A549 treated with ZK216348 at 1 μM for 4 hours (cell line): ENCODE data around the gene SNX24. TPM values are rescaled to one million over a fixed set of nuclear protein-coding genes. Genes with fewer than 3 reads are reported as not detected.

Experiments
- total RNA-seq: library from RNA; stranded (reverse); fragments of 200-300 nt; extraction: Qiagen RNA extraction; gene quantifications from 5 replicates; pipeline ENCODE4 v1.2.3, GENCODE V29; 2022; ENCODE audit warnings: low read depth

The SNX24 gene, protein sequence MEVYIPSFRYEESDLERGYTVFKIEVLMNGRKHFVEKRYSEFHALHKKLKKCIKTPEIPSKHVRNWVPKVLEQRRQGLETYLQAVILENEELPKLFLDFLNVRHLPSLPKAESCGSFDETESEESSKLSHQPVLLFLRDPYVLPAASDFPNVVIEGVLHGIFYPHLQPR
- total RNA-seq = 21.3 to 30.5 TPM (median 21.4 TPM) in 5 replicates

DNA sequence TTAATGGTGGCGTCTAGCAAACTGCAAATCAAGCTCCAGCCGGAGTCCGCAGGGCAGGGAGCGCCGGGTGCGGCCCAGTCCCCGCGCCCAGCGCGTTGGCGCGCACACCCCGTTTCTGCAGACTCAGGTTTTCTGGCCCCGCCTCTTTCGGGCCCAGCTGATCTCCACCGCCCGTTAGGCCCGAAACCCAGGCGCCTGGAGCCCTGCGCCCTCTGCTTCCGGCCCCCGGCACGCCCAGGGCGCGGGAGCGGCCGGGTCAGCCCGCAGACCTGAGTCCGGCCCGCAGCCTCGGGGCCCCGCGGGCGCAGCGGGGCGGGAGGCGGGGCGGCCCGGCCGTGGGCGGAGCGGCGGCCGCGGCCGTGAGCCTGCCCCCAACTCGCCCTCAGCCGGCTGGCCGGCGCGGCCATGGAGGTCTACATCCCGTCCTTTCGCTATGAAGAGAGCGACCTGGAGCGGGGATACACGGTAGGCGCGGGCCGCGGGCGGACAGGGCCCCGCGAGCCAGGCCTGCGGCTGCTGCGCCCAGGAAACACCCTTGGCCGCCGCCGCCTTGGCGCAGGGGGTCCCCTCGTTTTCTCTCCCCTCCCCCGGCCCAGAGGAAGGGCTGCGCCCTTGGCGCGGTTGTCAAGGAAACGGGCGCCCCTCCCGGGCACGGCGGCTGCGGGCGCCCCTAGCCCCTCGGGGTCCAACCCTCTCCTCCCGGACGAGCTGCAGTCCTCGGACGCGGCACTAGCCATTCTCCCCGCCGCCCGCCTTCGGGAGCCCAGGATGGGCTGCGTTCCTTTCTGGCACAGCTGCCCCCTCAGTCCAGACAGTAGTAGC, at the start of gene SNX24:
SNX24 (plus strand) TSS at position 385 of the 822 bp plus-strand sequence; CDS start at position 406, 21 bp downstream.

DNA sequence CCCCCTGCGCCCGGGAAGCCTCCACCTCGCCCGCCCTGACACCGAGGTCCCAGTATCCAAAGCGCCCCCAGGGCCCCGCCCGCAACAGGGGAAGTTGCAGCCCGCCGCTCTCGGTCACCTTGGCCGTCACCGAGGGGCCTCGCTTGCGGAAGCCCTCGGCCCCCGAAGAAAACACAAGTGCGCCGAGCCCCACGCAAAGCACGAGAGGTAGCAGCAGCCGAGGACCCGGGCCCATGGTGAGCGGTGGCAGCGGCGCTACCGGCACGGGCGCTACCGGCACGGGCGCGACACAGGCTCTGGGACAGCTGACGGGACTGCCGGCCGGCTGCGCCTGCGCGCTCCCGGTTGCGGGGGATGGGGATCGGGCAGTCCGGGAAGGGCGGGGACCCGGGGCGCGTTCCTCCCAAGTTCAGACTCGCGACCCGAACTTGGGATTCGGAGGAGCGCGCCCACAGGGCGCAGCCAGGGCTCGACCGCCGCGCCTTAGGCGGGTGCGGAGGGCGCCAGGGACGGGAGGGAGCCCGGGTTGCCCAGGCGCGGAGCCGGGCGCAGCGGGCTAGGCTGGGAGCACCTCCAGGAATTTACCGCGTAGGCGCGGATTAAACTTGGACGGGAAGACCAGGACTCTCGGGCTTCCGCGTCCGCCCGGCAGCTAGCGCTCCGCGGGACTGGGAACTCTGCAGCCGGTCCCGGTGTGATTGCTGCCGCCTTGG, 191.1 kb downstream of the SNX24 start, which contains the start of gene PPIC:
PPIC (minus strand) TSS at position 335 of the 713 bp plus-strand sequence; CDS start at position 235, 100 bp downstream.

Other genes with a start within 250 kb of the SNX24 start
- 35.4 to 63.9 TPM (median 37.5 TPM) in 5 replicates for gene SNX2, start 70.5 kb upstream of the SNX24 start, total RNA-seq
- 14.9 to 20.3 TPM (median 17.7 TPM) in 5 replicates for gene PPIC, start 191.1 kb downstream of the SNX24 start, total RNA-seq
- 0.06 to 0.41 TPM (median 0.14 TPM) in 5 replicates for gene PRDM6, start 243.6 kb downstream of the SNX24 start, total RNA-seq